HepG2 (cell line): ENCODE data around the gene SLC2A4. TPM values are rescaled to one million over a fixed set of nuclear protein-coding genes. Genes with fewer than 3 reads are reported as not detected.

ENCODE experiments used
- ATAD3A ChIP-seq: sonication (generic); formaldehyde crosslinking; IDR thresholded peaks from 2 replicates; pipeline ENCODE4 v1.4.0; 2020; ENCODE audit warnings: missing genetic modification reagents
- ATRX ChIP-seq: sonication (generic); formaldehyde crosslinking; IDR thresholded peaks from 2 replicates; pipeline ENCODE4 v1.4.0; 2020; ENCODE audit warnings: missing genetic modification reagents, borderline replicate concordance
- CCAR2 ChIP-seq: fragments of 200-400 bp; formaldehyde crosslinking; optimal IDR thresholded peaks from 2 replicates; pipeline ENCODE3; 2018; ENCODE audit warnings: low read depth, mild to moderate bottlenecking, low read length, moderate library complexity
- HOXA9 ChIP-seq: sonication (generic); formaldehyde crosslinking; IDR thresholded peaks from 2 replicates; pipeline ENCODE4 v1.8.1; 2022; ENCODE audit warnings: missing genetic modification reagents, mild to moderate bottlenecking, moderate library complexity, borderline replicate concordance
- ISX ChIP-seq: sonication (generic); formaldehyde crosslinking; conservative IDR thresholded peaks from 2 replicates; pipeline ENCODE4 v1.5.0; 2020; ENCODE audit warnings: missing genetic modification reagents
- MED13 ChIP-seq: sonication (generic); formaldehyde crosslinking; IDR thresholded peaks from 2 replicates; pipeline ENCODE4 v1.5.0; 2020; ENCODE audit warnings: missing genetic modification reagents
- NFRKB ChIP-seq: fragments of 450-650 bp; IDR thresholded peaks from 2 replicates; pipeline ENCODE4 v1.6.1; 2017
- NR2C2 ChIP-seq: sonication (generic); formaldehyde crosslinking; IDR thresholded peaks from 2 replicates; pipeline ENCODE4 v1.4.0; 2020; ENCODE audit warnings: missing genetic modification reagents, mild to moderate bottlenecking, moderate library complexity, borderline replicate concordance
- PHF5A ChIP-seq: IDR thresholded peaks from one replicate; pipeline ENCODE4 v1.6.1; 2018; ENCODE audit warnings: low read depth, missing genetic modification reagents; ENCODE audit not compliant: unreplicated experiment
- POLR2AphosphoS5 ChIP-seq: IDR thresholded peaks from 2 replicates; pipeline ENCODE4 v1.6.1; 2012; ENCODE audit warnings: low read depth, low read length
- SNAPC2 ChIP-seq: sonication (generic); formaldehyde crosslinking; IDR thresholded peaks from 2 replicates; pipeline ENCODE4 v1.8.1; 2022; ENCODE audit warnings: mild to moderate bottlenecking, missing genetic modification reagents
- ZNF124 ChIP-seq: sonication (generic); formaldehyde crosslinking; IDR thresholded peaks from 2 replicates; pipeline ENCODE4 v1.4.0; 2020; ENCODE audit warnings: missing genetic modification reagents
- ZNF34 ChIP-seq: sonication (generic); formaldehyde crosslinking; IDR thresholded peaks from 2 replicates; pipeline ENCODE4 v1.4.0; 2020; ENCODE audit warnings: mild to moderate bottlenecking, missing genetic modification reagents, borderline replicate concordance
- ZNF382 ChIP-seq: sonication (generic); formaldehyde crosslinking; IDR thresholded peaks from 2 replicates; pipeline ENCODE4 v1.5.0; 2020; ENCODE audit warnings: missing genetic modification reagents, mild to moderate bottlenecking, borderline replicate concordance
- ZNF777 ChIP-seq: sonication (generic); formaldehyde crosslinking; IDR thresholded peaks from 2 replicates; pipeline ENCODE4 v1.4.0; 2020; ENCODE audit warnings: missing genetic modification reagents
- ZSCAN31 ChIP-seq: sonication (generic); formaldehyde crosslinking; IDR thresholded peaks from 2 replicates; pipeline ENCODE4 v1.5.0; 2020; ENCODE audit warnings: low read depth, mild to moderate bottlenecking, missing genetic modification reagents
- polyA plus RNA-seq, 8 experiments: library from polyadenylated mRNA; depleted of rRNA in 3 of 8; stranded (reverse) in 7 of 8; unstranded in 1 of 8; fragments of >200 nt; fragmentation: Illumina TruSeq in 4 of 8; extraction: Trizol in 4 of 8; gene quantifications; 2 replicates each; pipeline versions ENCODE4 v1.2.1 to v1.2.3, GENCODE V29; 2011 to 2016; ENCODE audit warnings: low read depth in 4 of 8, missing spikeins in 1 of 8, mixed read lengths in 1 of 8; ENCODE audit not compliant: insufficient read depth in 1 of 8
- total RNA-seq, 5 experiments: library from RNA; depleted of rRNA; stranded (reverse); fragments of >200 nt; fragmentation: Illumina TruSeq; extraction: Trizol; gene quantifications; 2 replicates each; pipeline ENCODE4 v1.2.3, GENCODE V29; 2016; ENCODE audit warnings: low read depth in 1 of 5
- TF ChIP-seq, protein P1 (sequence below): sonication (generic); formaldehyde crosslinking; IDR thresholded peaks from 2 replicates; pipeline ENCODE4 v1.5.0; 2020; ENCODE audit warnings: missing genetic modification reagents
- TF ChIP-seq, protein P2 (sequence below): sonication (generic); formaldehyde crosslinking; IDR thresholded peaks from 2 replicates; pipeline ENCODE4 v1.5.1; 2020; ENCODE audit warnings: missing genetic modification reagents, mild to moderate bottlenecking, borderline replicate concordance
- TF ChIP-seq, protein P3 (sequence below): sonication (generic); formaldehyde crosslinking; IDR thresholded peaks from 2 replicates; pipeline ENCODE4 v1.8.0; 2022; ENCODE audit warnings: missing genetic modification reagents, mild to moderate bottlenecking, borderline replicate concordance
- TF ChIP-seq, protein P4 (sequence below): conservative IDR thresholded peaks from 2 replicates; pipeline ENCODE4 v1.6.1; 2018; ENCODE audit warnings: missing genetic modification reagents

SLC2A4 gene
- total and polyA plus RNA-seq, 2 of the 13 experiments (the other 11 are each of a cell fraction or from before 2014, with no cell fraction given) = 4.9 to 5.8 TPM

DNA sequence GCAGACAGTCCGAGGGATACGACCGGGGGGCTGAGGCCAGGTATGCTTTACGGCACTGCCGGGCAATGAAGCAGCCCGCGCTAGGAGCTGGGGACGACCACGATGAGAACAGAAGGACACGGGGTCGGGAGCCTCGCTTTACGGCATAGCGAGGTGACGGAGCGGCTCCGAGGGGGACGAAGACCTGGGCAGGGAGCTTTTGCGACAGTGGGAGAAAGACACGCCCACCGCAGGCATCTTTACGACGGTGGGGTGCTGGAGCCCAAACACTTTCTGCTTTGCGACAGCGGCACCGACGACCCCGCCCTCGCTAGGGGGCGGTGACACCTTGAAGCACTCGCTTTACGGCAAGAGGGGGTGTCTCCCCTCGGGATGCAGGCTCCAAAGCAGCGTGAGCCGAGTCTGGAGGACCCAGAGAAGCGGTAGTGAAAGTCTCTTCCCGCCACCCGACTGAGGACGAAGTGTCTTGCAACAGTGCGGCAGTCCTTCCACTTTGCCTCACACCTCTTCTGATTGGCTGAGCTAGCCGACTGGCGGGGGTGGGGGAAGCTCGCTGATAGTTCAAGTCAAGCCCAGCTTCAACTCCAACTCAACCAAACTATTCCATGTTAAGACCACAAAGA lies 48.0 kb downstream of the SLC2A4 start (continued):
- TF ChIP-seq ZNF34 (CRISPR knock-in tag) = no peak
- TF ChIP-seq, protein P1, sequence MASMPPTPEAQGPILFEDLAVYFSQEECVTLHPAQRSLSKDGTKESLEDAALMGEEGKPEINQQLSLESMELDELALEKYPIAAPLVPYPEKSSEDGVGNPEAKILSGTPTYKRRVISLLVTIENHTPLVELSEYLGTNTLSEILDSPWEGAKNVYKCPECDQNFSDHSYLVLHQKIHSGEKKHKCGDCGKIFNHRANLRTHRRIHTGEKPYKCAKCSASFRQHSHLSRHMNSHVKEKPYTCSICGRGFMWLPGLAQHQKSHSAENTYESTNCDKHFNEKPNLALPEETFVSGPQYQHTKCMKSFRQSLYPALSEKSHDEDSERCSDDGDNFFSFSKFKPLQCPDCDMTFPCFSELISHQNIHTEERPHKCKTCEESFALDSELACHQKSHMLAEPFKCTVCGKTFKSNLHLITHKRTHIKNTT = no peak
- peak; percentile 95 for TF ChIP-seq NR2C2 (CRISPR knock-in tag)
- TF ChIP-seq ZNF777 = 0 out of 2 replicates have a peak, but pooled peaks have one; percentile 27
- TF ChIP-seq POLR2AphosphoS5 = peak; percentile 84
- no peak for TF ChIP-seq ZNF124
- no peak for TF ChIP-seq MED13 (CRISPR knock-in tag)
- peak; percentile 68; the same call in 1 of the 2 replicates for TF ChIP-seq ZSCAN31 (CRISPR knock-in tag)
- TF ChIP-seq HOXA9 (CRISPR knock-in tag) = no peak
- TF ChIP-seq ZNF382 (CRISPR knock-in tag) = no peak
- TF ChIP-seq SNAPC2 (CRISPR knock-in tag) = no peak
- TF ChIP-seq, protein P2, sequence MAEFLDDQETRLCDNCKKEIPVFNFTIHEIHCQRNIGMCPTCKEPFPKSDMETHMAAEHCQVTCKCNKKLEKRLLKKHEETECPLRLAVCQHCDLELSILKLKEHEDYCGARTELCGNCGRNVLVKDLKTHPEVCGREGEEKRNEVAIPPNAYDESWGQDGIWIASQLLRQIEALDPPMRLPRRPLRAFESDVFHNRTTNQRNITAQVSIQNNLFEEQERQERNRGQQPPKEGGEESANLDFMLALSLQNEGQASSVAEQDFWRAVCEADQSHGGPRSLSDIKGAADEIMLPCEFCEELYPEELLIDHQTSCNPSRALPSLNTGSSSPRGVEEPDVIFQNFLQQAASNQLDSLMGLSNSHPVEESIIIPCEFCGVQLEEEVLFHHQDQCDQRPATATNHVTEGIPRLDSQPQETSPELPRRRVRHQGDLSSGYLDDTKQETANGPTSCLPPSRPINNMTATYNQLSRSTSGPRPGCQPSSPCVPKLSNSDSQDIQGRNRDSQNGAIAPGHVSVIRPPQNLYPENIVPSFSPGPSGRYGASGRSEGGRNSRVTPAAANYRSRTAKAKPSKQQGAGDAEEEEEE (CRISPR knock-in tag) = no peak; the same call in 1 of the 2 replicates
- no peak for TF ChIP-seq ISX (CRISPR knock-in tag)
- TF ChIP-seq CCAR2 = no peak
- no peak for TF ChIP-seq ATAD3A (CRISPR knock-in tag)
- TF ChIP-seq, protein P3, sequence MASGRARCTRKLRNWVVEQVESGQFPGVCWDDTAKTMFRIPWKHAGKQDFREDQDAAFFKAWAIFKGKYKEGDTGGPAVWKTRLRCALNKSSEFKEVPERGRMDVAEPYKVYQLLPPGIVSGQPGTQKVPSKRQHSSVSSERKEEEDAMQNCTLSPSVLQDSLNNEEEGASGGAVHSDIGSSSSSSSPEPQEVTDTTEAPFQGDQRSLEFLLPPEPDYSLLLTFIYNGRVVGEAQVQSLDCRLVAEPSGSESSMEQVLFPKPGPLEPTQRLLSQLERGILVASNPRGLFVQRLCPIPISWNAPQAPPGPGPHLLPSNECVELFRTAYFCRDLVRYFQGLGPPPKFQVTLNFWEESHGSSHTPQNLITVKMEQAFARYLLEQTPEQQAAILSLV = peak; percentile 36; the same call in 1 of the 2 replicates
- TF ChIP-seq NFRKB = no peak
- no peak for TF ChIP-seq PHF5A (CRISPR knock-in tag)
- TF ChIP-seq ATRX (CRISPR knock-in tag) = no peak
- TF ChIP-seq, protein P4, sequence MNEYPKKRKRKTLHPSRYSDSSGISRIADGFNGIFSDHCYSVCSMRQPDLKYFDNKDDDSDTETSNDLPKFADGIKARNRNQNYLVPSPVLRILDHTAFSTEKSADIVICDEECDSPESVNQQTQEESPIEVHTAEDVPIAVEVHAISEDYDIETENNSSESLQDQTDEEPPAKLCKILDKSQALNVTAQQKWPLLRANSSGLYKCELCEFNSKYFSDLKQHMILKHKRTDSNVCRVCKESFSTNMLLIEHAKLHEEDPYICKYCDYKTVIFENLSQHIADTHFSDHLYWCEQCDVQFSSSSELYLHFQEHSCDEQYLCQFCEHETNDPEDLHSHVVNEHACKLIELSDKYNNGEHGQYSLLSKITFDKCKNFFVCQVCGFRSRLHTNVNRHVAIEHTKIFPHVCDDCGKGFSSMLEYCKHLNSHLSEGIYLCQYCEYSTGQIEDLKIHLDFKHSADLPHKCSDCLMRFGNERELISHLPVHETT = peak; percentile 93
